Liver (tissue), 9 donors: Measurements from ENCODE around the gene SYNPO2. TPM values are rescaled to one million over a fixed set of nuclear protein-coding genes. Genes with fewer than 3 reads are reported as not detected.

ENCODE experiments used
- DNase-seq: peaks from one replicate; pipeline ENCODE4 v3.0.0-alpha.2; 2017; ENCODE audit warnings: low spot score
- H3K27ac ChIP-seq, 2 donors: one replicate each; pipeline ENCODE4 v1.7.0; 2013; ENCODE audit warnings: inconsistent platforms in 2 of 2, low read length in 2 of 2, control low read depth in 1 of 2, low read depth in 1 of 2, mild to moderate bottlenecking in 1 of 2
- H3K27me3 ChIP-seq, 4 donors: one replicate each; pipeline versions ENCODE4 v1.6.1 to v1.7.0; 2013; ENCODE audit warnings: low read length in 3 of 4, inconsistent platforms in 1 of 4, mild to moderate bottlenecking in 1 of 4, moderate library complexity in 1 of 4; ENCODE audit not compliant: control insufficient read depth in 4 of 4, insufficient read depth in 4 of 4
- H3K36me3 ChIP-seq, 4 donors: one replicate each; pipeline versions ENCODE4 v1.6.1 to v1.7.0; 2013; ENCODE audit warnings: low read length in 3 of 4, mild to moderate bottlenecking in 3 of 4, low read depth in 1 of 4, moderate library complexity in 1 of 4; ENCODE audit not compliant: control insufficient read depth in 4 of 4, insufficient read depth in 3 of 4
- H3K4me1 ChIP-seq, 4 donors: one replicate each; pipeline versions ENCODE4 v1.6.1 to v1.7.0; 2013; ENCODE audit warnings: low read length in 3 of 4, mild to moderate bottlenecking in 3 of 4, moderate library complexity in 1 of 4; ENCODE audit not compliant: control insufficient read depth in 4 of 4, insufficient read depth in 4 of 4
- H3K4me3 ChIP-seq, 3 donors: one replicate each; pipeline versions ENCODE4 v1.6.1 to v1.7.0; 2013; ENCODE audit warnings: low read length in 3 of 3, control low read depth in 1 of 3, low read depth in 1 of 3, mild to moderate bottlenecking in 1 of 3
- H3K9ac ChIP-seq, 2 donors: one replicate each; pipeline ENCODE4 v1.7.0; 2013; ENCODE audit warnings: low read length in 2 of 2, mild to moderate bottlenecking in 2 of 2, moderate library complexity in 2 of 2, control low read depth in 1 of 2, low read depth in 1 of 2
- H3K9me3 ChIP-seq, 4 donors: one replicate each; pipeline versions ENCODE4 v1.6.1 to v1.7.0; 2013; ENCODE audit warnings: low read length in 3 of 4; ENCODE audit not compliant: control insufficient read depth in 4 of 4
- ATF3 ChIP-seq: IDR thresholded peaks from 2 replicates; pipeline ENCODE4 v1.6.1; 2016; ENCODE audit warnings: antibody characterized with exemption
- CTCF ChIP-seq: fragments of 150-350 bp; IDR thresholded peaks from 2 replicates; pipeline ENCODE4 v1.5.1; 2017; ENCODE audit warnings: improper control_type of control experiment, low read depth, low read length; ENCODE audit not compliant: missing input control
- EGR1 ChIP-seq, 2 donors: IDR thresholded peaks; 2 replicates each; pipeline ENCODE4 v1.6.1; 2016 to 2018; ENCODE audit warnings: antibody characterized with exemption in 2 of 2, low read depth in 2 of 2
- FOXA1 ChIP-seq: IDR thresholded peaks from 2 replicates; pipeline ENCODE4 v1.6.1; 2016; ENCODE audit warnings: antibody characterized with exemption
- FOXA2 ChIP-seq: IDR thresholded peaks from 2 replicates; pipeline ENCODE4 v1.6.1; 2016; ENCODE audit warnings: antibody characterized with exemption
- GABPA ChIP-seq, 2 donors: IDR thresholded peaks in 1 of 2; conservative IDR thresholded peaks in 1 of 2; 2 replicates each; pipeline ENCODE4 v1.6.1; 2016; ENCODE audit warnings: antibody characterized with exemption in 2 of 2, mild to moderate bottlenecking in 1 of 2, moderate library complexity in 1 of 2
- HNF4A ChIP-seq, 2 donors: conservative IDR thresholded peaks; 2 replicates each; pipeline ENCODE4 v1.6.1; 2016; ENCODE audit warnings: antibody characterized with exemption in 2 of 2, mild to moderate bottlenecking in 2 of 2
- HNF4G ChIP-seq: IDR thresholded peaks from 2 replicates; pipeline ENCODE4 v1.6.1; 2016; ENCODE audit warnings: antibody characterized with exemption
- JUND ChIP-seq, 2 donors: IDR thresholded peaks; 2 replicates each; pipeline ENCODE4 v1.6.1; 2016; ENCODE audit warnings: antibody characterized with exemption in 2 of 2
- MAX ChIP-seq: IDR thresholded peaks from 2 replicates; pipeline ENCODE4 v1.6.1; 2016; ENCODE audit warnings: antibody characterized with exemption
- NR2F2 ChIP-seq: IDR thresholded peaks from 2 replicates; pipeline ENCODE4 v1.6.1; 2016; ENCODE audit warnings: antibody characterized with exemption
- RAD21 ChIP-seq, 2 donors: IDR thresholded peaks; 2 replicates each; pipeline ENCODE4 v1.6.1; 2016; ENCODE audit warnings: antibody characterized with exemption in 2 of 2, mild to moderate bottlenecking in 2 of 2
- REST ChIP-seq: IDR thresholded peaks from 2 replicates; pipeline ENCODE4 v1.6.1; 2016; ENCODE audit warnings: antibody characterized with exemption, mild to moderate bottlenecking
- RXRA ChIP-seq, 2 donors: IDR thresholded peaks; 2 replicates each; pipeline ENCODE4 v1.6.1; 2017 to 2018; ENCODE audit warnings: antibody characterized with exemption in 2 of 2, mild to moderate bottlenecking in 1 of 2
- SP1 ChIP-seq: IDR thresholded peaks from 2 replicates; pipeline ENCODE4 v1.6.1; 2018; ENCODE audit warnings: antibody characterized with exemption, mild to moderate bottlenecking
- TAF1 ChIP-seq: conservative IDR thresholded peaks from 2 replicates; pipeline ENCODE4 v1.6.1; 2016; ENCODE audit warnings: antibody characterized with exemption, mild to moderate bottlenecking
- YY1 ChIP-seq: IDR thresholded peaks from 2 replicates; pipeline ENCODE4 v1.6.1; 2016; ENCODE audit warnings: antibody characterized with exemption, mild to moderate bottlenecking
- ZBTB33 ChIP-seq: IDR thresholded peaks from 2 replicates; pipeline ENCODE4 v1.6.1; 2016; ENCODE audit warnings: antibody characterized with exemption
- WGBS: extraction: QIAGEN DNeasy Blood & Tissue Kit; methylation state at CpG from one replicate; pipeline ENCODE4 v1.1.7; 2013; 5-methylcytosine and 5-hydroxymethylcytosine counted together
- polyA plus RNA-seq, 2 donors: library from polyadenylated mRNA; stranded (reverse) in 1 of 2; unstranded in 1 of 2; fragments of 200-250 nt in 1 of 2; fragments of >200 nt in 1 of 2; fragmentation: Nextera tagmentation in 1 of 2; extraction: Ambion mirVana in 1 of 2; gene quantifications; one replicate each; pipeline versions ENCODE4 v1.2.1 to v1.2.3, GENCODE V29; 2013 to 2015
- total RNA-seq, 2 donors: library from RNA; depleted of rRNA; stranded (reverse); fragments of >200 nt; gene quantifications; one replicate each; pipeline ENCODE4 v1.2.3, GENCODE V29; 2014
- donor health status: healthy.
- donor health status: healthy.
- donor health status: healthy.
- donor health status: healthy.
- donor health status: healthy.

The SYNPO2 gene
- total and polyA plus RNA-seq, 4 donors, result 2.4 to 10.9 (median 3.4) TPM

GRCh38 chr4:119110121-119110520 is 221.5 kb downstream of the SYNPO2 start:
- TF ChIP-seq MAX (no peak), REST (no peak), FOXA1 (no peak), HNF4A (conservative IDR thresholded peaks at IDR 0.05) (no peak), NR2F2 (no peak), RXRA (IDR thresholded peaks at IDR 0.05) (no peak), ZBTB33 (no peak), ATF3 (no peak), GABPA (IDR thresholded peaks at IDR 0.05 in 1 of 2, conservative IDR thresholded peaks at IDR 0.05 in 1 of 2) (no peak), YY1 (no peak), CTCF (no peak), EGR1 (IDR thresholded peaks at IDR 0.05; ENCODE audit: low read depth in 2 of 2) (no peak), JUND (IDR thresholded peaks at IDR 0.05) (no peak), TAF1 (no peak), HNF4G (no peak), SP1 (no peak), RAD21 (IDR thresholded peaks at IDR 0.05) (no peak), FOXA2 (no peak)
- Histone ChIP-seq H3K4me3 (no peak overlapping the region), H3K36me3 (no peaks in the 10 kb centered on the region), H3K9ac (no peak overlapping the region), H3K27ac (no peak overlapping the region), H3K4me1 (no peaks in the 10 kb centered on the region), H3K9me3 (no peaks in the 10 kb centered on the region), H3K27me3 (no peaks in the 10 kb centered on the region)
- 92% methylated on average over 2 of the region's 2 CpGs for WGBS
- DNase-seq, result no peak

Other genes with a start within 250 kb of the SYNPO2 start
- 10 to 100 TPM; 12.5 to 25.5 TPM for gene METTL14, start 203.5 kb upstream of the SYNPO2 start, total RNA-seq
- 10 to 100 TPM in 1 of 2 donors, 1 to 10 TPM in 1; 8.2 to 21.0 TPM for gene METTL14, start 203.5 kb upstream of the SYNPO2 start, polyA plus RNA-seq
- 10 to 100 TPM; 16.0 to 80.8 TPM for gene SEC24D, start 52.7 kb upstream of the SYNPO2 start, total RNA-seq
- 10 to 100 TPM; 18.1 to 49.3 TPM for gene SEC24D, start 52.7 kb upstream of the SYNPO2 start, polyA plus RNA-seq
- under 1 TPM in 1 of 2 donors, not detected in 1; 0.08 TPM for gene MYOZ2, start 247.0 kb downstream of the SYNPO2 start, total RNA-seq
- gene MYOZ2, start 247.0 kb downstream of the SYNPO2 start, polyA plus RNA-seq, result under 1 TPM in 1 of 2 donors, not detected in 1; 0.03 TPM